HG03521 (cell line): Measurements from ENCODE around the gene TMEM17.
A peak's percentile ranks its signal among the peaks of the same experiment; 100 is the strongest.

ENCODE experiments used
- ATAC-seq: cut with Tn5 transposase; IDR thresholded peaks from one replicate; pipeline ENCODE4 v1.9.1; 2021; ENCODE audit warnings: mild to moderate bottlenecking, moderate library complexity; ENCODE audit not compliant: unreplicated experiment

TMEM17 gene

DNA sequence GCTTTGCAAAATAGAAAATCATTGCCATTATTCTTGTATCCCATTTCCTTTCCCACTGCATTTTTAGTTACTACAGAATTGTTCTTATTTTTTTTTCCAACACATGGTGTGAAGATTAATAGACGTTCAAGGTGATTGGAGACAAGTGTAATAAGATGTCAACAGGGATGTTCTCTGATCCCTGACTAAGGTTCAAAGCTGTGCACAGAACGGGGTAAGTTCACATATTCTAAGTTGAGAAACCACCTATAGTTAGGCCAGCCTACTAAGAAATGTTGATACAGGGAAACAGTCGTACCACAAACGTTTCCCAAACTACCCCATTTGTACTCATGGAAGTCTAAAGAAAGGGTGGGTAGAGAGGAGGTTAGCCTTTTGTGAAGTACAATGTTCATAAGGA, 6.4 kb upstream of the TMEM17 start:
- no peak for ATAC-seq

GRCh38 chr2:62511636-62512035, 5.6 kb upstream of the TMEM17 start:
- ATAC-seq: no peak

DNA sequence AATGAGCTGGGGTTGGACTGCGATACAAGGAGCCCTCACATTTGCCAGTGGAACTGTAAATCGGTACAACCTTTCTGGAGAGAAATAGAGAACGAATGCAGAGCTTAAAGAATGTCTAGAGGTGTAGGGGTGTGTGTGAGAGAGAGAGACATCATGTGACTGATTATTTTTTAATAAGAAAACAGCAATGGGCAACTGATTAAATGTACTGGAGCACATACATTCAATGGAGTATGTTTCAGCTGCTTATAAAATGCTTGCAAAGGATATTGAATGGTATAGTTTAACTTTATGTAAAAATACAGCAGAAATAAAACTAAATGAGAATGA, 391 bp upstream of the TMEM17 start:
- peak; percentile 19 for ATAC-seq

DNA sequence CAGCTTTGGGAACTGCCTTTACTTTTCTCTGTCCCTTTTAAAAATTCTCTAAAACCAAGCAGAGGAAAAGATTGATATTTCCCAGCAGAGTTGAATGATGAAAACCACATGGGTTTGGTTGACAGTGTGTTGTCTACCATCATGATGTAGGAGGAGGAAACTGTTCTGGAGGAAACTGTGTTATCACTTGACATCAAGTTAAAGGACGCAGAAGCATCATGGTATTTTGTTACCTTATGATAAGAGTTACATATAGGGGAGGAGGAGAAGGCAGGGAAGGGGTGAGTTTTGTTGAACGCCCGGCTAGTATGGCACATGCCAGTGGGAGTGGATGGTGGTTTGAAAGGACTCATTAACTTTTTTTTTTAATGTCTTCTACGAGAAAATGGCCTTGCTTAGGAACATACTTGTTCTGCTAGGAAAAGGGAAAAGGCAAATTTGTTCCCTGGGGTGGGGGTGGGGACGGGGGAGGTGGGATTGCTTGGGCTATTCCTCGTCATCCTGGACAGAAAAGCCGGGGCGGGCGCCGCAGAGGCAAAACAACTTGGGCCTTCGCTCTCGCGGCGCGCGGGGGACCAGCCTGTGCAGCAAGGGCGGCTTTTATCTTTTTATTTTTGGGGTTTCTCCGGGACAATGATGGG, 766 bp downstream of the TMEM17 start:
- no peak for ATAC-seq

GRCh38 chr2:62504657-62505056, 1.3 kb downstream of the TMEM17 start:
- no peak for ATAC-seq

GRCh38 chr2:62501794-62502500, 4.0 kb downstream of the TMEM17 start:
- ATAC-seq: no peak

- ATAC-seq: no peak
Observed at GRCh38 chr2:62501069-62501468, 4.9 kb downstream of the TMEM17 start.

- no peak for ATAC-seq
Observed at GRCh38 chr2:62499430-62500060, 6.5 kb downstream of the TMEM17 start.

GRCh38 chr2:62498739-62499138, 7.3 kb downstream of the TMEM17 start:
- no peak for ATAC-seq

GRCh38 chr2:62495761-62496160, 10.2 kb downstream of the TMEM17 start:
- ATAC-seq: no peak

GRCh38 chr2:62492048-62492447, 13.9 kb downstream of the TMEM17 start:
- no peak for ATAC-seq

- no peak for ATAC-seq
Observed at GRCh38 chr2:62489702-62490101, 16.3 kb downstream of the TMEM17 start.

GRCh38 chr2:62489162-62489561, 16.8 kb downstream of the TMEM17 start:
- no peak for ATAC-seq

DNA sequence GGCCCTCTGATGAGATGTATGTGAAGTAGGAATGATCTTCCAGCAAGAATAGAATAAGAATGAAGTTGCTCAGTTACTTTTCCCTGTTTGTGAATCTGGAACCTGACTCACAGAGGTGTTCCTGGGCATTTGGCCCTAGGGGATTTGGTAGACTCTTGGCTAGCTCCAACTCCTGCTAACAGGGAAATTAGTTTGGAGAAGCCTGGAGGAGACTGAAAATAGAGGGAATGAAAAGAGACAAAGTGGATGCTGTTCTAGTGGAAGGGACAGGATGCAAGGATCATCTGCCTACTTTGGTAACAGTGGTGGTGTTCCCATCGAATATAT, 19.6 kb downstream of the TMEM17 start:
- ATAC-seq: no peak

- no peak for ATAC-seq
Observed at GRCh38 chr2:62485761-62486438, 20.1 kb downstream of the TMEM17 start.

- no peak for ATAC-seq
Observed at GRCh38 chr2:62482558-62483352, 23.2 kb downstream of the TMEM17 start.

GRCh38 chr2:62479917-62480316, 26.1 kb downstream of the TMEM17 start:
- no peak for ATAC-seq

GRCh38 chr2:62478093-62478580, 27.9 kb downstream of the TMEM17 start:
- ATAC-seq: no peak

- ATAC-seq: no peak
Observed at GRCh38 chr2:62477573-62477972, 28.4 kb downstream of the TMEM17 start.

DNA sequence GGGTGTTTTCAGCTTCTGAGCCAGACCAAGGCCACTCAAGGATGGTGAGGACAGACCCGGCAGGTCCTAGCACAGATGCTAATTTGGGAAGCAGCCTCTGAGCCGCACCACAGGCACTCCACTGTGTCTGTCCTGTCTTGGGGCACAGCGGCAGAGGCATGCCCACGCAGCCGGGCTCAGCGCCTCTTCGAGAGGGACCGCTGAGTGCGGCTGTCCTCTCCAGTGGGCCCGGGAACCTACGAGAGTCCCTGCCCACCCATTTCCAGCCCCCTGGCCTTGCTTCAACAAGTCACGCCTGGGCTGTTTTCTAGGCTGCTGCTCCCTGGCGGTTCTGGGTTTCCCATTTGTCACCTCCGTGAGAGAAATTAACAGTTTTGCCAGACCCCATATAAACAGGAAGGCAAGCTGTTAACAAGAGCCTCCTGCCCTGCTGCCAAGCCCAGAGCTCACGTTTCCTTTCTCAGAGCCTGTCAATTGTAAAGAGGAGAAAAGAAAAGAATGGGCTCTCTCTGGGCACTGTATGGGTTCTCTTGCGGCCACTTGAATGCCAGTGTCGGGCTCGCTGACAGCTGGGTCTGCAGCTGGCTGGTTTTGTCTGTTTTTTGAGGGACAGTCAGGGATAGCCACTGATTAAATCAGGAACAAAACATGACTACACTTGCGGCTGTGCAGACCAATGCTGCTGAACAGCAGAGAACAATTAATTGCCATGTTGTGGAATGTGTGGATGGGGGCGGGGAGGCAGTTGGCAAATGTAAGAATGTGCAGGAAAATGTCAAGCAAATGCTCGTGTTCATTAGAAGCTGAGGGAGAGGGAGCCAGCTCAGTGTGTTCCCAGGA, 30.6 kb downstream of the TMEM17 start:
- ATAC-seq: no peak
